Activated B cell treated with CpG ODN at 0.5 μM for 24 hours (primary cell): ENCODE measurements around the gene SZRD1. TPM values are rescaled to one million over a fixed set of nuclear protein-coding genes. Genes with fewer than 3 reads are reported as not detected.
A peak's percentile ranks its signal among the peaks of the same experiment; 100 is the strongest.

ENCODE experiments used
- ATAC-seq: fragments of 200-7000 bp; cut with Tn5 transposase; one replicate; pipeline ENCODE4 v1.10.0; 2021; ENCODE audit warnings: low read depth, mild to moderate bottlenecking, moderate library complexity
- CTCF ChIA-PET: fragments of 350-600 bp; sonication (Branson Sonifier 250); formaldehyde crosslinking; loops from one replicate; lab custom pipeline; 2021; ENCODE audit warnings: antibody characterized with exemption; lab: Charles Lee
- POLR2A ChIA-PET: fragments of 350-600 bp; sonication (Branson Sonifier 250); formaldehyde crosslinking; loops from one replicate; lab custom pipeline; 2021; ENCODE audit warnings: antibody characterized with exemption; lab: Charles Lee
- DNase-seq: peaks from one replicate; pipeline ENCODE4 v3.0.0; 2022
- H3K27ac Mint-ChIP-seq: one replicate; pipeline ENCODE4 v1.8.0; 2020; ENCODE audit warnings: mixed read lengths
- H3K27me3 Mint-ChIP-seq: one replicate; pipeline ENCODE4 v1.8.0; 2021; ENCODE audit warnings: mixed read lengths
- H3K36me3 Mint-ChIP-seq: one replicate; pipeline ENCODE4 v1.8.0; 2021; ENCODE audit warnings: low read depth, mixed read lengths
- H3K4me1 Mint-ChIP-seq: one replicate; pipeline ENCODE4 v1.8.0; 2021; ENCODE audit warnings: mixed read lengths
- H3K4me3 Mint-ChIP-seq: one replicate; pipeline ENCODE4 v1.8.0; 2020; ENCODE audit warnings: mild to moderate bottlenecking, mixed read lengths
- H3K9me3 Mint-ChIP-seq: one replicate; pipeline ENCODE4 v1.8.0; 2020; ENCODE audit warnings: mixed read lengths
- intact Hi-C: fragments of 100-400 bp; cut with micrococcal nuclease; formaldehyde crosslinking; loops from one replicate; pipeline ENCODE4 v1.15.1; 2024
- total RNA-seq: library from RNA; stranded (reverse); gene quantifications from 2 replicates; pipeline ENCODE4 v1.2.3, GENCODE V29; 2022
- TF ChIP-seq, protein P1 (sequence below): fragments of 200-600 bp; IDR thresholded peaks from one replicate; pipeline ENCODE4 v1.8.0; 2022; ENCODE audit warnings: antibody characterized with exemption, mild to moderate bottlenecking

The SZRD1 gene
- total RNA-seq, 1 donor from 2014 or later = 184 TPM

- Mint-ChIP-seq H3K27me3 (no peaks in the 10 kb centered on the region), H3K36me3 (no peaks in the 10 kb centered on the region), H3K27ac (no peak overlapping the region), H3K4me1 (peaks cover 5% of the 10 kb centered on the region), H3K9me3 (no peaks in the 10 kb centered on the region), H3K4me3 (no peak overlapping the region)
- ChIA-PET POLR2A (interaction anchor here (0.7 to 1.6 kb wide), 3 partner anchors 30 to 434 kb away, joined by 3 read pairs; partner anchors contain the start of genes NECAP2 and ZBTB17), CTCF (no interaction called here)
- TF ChIP-seq, protein P1, sequence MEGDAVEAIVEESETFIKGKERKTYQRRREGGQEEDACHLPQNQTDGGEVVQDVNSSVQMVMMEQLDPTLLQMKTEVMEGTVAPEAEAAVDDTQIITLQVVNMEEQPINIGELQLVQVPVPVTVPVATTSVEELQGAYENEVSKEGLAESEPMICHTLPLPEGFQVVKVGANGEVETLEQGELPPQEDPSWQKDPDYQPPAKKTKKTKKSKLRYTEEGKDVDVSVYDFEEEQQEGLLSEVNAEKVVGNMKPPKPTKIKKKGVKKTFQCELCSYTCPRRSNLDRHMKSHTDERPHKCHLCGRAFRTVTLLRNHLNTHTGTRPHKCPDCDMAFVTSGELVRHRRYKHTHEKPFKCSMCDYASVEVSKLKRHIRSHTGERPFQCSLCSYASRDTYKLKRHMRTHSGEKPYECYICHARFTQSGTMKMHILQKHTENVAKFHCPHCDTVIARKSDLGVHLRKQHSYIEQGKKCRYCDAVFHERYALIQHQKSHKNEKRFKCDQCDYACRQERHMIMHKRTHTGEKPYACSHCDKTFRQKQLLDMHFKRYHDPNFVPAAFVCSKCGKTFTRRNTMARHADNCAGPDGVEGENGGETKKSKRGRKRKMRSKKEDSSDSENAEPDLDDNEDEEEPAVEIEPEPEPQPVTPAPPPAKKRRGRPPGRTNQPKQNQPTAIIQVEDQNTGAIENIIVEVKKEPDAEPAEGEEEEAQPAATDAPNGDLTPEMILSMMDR = no peak
- DNase-seq = no peak
- intact Hi-C loops = no loop called here
- ATAC-seq = no peak
These were observed 42.6 kb downstream of the SZRD1 start for GRCh38 chr1:16409536-16410152.

GRCh38 chr1:16410803-16411202 lies 43.8 kb downstream of the SZRD1 start:
- ATAC-seq (no peak), DNase-seq (no peak)
- CTCF ChIA-PET = no interaction called here
- Mint-ChIP-seq H3K36me3 (no peaks in the 10 kb centered on the region), H3K4me3 (no peak overlapping the region), H3K27ac (no peak overlapping the region), H3K4me1 (peaks cover 5% of the 10 kb centered on the region), H3K9me3 (no peaks in the 10 kb centered on the region), H3K27me3 (no peaks in the 10 kb centered on the region)
- TF ChIP-seq, protein P1 = no peak
- POLR2A ChIA-PET = no interaction called here
- intact Hi-C loops = no loop called here

DNA sequence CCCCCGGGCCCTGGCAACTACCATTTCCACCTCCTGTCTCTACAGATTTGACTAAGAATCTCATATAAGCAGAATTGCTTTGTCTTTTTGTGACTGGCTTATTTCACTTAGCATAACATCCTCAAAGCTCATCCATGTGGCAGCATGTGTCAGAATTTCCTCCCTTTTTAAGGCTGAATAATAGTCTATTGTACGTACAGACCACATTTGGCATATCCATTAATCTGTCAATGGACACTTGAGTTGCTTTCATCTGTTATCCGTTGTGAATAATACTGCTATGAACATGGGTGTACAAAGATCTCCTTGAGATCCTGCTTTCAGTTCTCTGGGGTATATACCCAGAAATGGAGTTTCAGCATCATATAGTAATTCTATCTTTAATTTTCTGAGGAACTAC lies 46.1 kb downstream of the SZRD1 start:
- Mint-ChIP-seq H3K27ac (no peak overlapping the region), H3K4me3 (no peak overlapping the region), H3K9me3 (no peaks in the 10 kb centered on the region), H3K4me1 (peaks cover 5% of the 10 kb centered on the region), H3K36me3 (no peaks in the 10 kb centered on the region), H3K27me3 (no peaks in the 10 kb centered on the region)
- ChIA-PET POLR2A (no interaction called here), CTCF (no interaction called here)
- intact Hi-C loops = no loop called here
- TF ChIP-seq, protein P1 = no peak
- DNase-seq = no peak
- ATAC-seq = no peak

DNA sequence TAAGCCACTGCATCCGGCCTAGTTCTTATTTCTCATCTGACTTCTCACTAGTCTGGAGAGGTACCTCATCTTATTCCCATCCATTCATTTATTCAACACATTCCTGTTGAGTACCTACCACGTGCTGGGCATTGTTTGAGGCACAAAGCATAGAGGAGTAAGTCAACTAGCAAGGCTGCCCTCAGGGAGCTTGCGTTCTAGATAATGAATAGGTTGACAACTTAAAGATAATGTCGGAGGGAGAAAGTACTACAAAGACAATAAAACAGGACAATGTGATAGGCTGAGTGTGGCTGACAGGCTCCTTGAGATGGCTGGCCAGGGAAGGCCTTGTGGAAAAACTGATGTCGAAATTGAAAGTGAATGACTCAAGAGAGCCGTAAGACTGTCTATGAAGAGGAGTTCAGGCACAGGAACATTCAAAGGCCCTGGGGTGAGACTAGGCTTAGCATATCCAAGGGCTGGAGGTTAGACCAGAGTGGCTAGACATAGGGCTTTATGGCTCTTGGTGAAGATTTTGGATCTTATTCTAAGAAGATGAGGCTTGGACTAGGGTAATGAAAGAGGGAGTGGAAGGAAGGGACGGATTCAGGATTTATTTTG lies 51.9 kb downstream of the SZRD1 start:
- Mint-ChIP-seq H3K4me3 (no peak overlapping the region), H3K27ac (peak overlapping the region; percentile 6), H3K9me3 (no peaks in the 10 kb centered on the region), H3K4me1 (peaks cover 31% of the 10 kb centered on the region), H3K27me3 (no peaks in the 10 kb centered on the region), H3K36me3 (no peaks in the 10 kb centered on the region)
- ChIA-PET POLR2A (no interaction called here), CTCF (interaction anchor here (1.3 kb wide), 1 partner anchor 55 kb away, joined by 4 read pairs; no protein-coding TSS in a partner anchor)
- DNase-seq (no peak), ATAC-seq (no peak)
- TF ChIP-seq, protein P1 = no peak
- intact Hi-C loops = no loop called here

DNA sequence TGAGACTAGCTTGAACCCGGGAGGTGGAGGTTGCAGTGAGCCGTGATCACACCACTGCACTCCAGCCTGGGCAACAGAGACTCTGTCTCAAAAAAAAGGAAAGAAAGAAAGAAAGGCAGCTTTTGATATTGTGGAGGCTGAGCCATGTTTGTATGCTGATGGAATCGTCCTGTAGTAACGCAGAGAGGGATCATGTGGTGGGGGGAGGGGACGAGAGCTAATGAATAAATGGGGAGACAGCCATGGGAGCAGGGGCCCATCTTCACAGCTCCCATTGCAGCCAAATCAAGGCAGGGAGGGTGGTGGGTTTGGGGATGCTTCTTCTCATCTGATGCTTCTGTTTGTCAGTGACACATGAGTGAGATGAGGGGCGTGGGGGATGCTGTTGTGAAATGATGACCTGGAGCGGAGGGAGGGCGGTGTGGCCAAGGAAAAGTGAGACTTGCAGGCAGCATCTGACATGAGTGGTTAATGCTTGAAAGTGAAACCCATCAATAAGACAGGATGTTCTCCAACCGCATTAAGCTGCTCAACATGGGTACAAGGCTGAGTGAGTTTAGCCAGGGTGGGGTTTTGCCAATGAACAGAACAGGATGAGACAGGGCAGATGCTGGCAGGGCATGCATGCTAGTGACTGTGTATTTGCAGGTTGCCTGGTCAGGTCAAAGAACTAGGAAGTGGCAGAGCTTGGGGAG lies 53.5 kb downstream of the SZRD1 start:
- ChIA-PET CTCF (interaction anchor here (1.1 to 1.4 kb wide), 3 partner anchors 20 to 69 kb away, joined by 3 to 4 read pairs (median 3); partner anchors contain the start of genes FBXO42 and NECAP2), POLR2A (interaction anchor here (0.5 to 1.9 kb wide), 6 partner anchors 20 to 556 kb away, joined by 3 to 14 read pairs (median 5); partner anchors contain the start of genes NECAP2 and SZRD1)
- Mint-ChIP-seq H3K27ac (peak overlapping the region; percentile 84), H3K4me3 (peak overlapping the region; percentile 48), H3K4me1 (peaks cover 31% of the 10 kb centered on the region), H3K36me3 (no peaks in the 10 kb centered on the region), H3K9me3 (no peaks in the 10 kb centered on the region), H3K27me3 (no peaks in the 10 kb centered on the region)
- ATAC-seq = peak; percentile 97
- TF ChIP-seq, protein P1 = no peak
- intact Hi-C loops = loop anchor here (1.0 to 5.0 kb wide), 3 partner anchors 20 to 53 kb away; partner anchors contain the start of genes NECAP2 and SZRD1
- no peak for DNase-seq
